HK-2 (cell line): Measurements from ENCODE around the gene CFAP58.
"Not testable (repeated sequence)": the region's sequence is repeated elsewhere in the genome, so short reads cannot be mapped to it uniquely, and the experiment has no call there.

ENCODE experiments used
- DNase-seq: peaks from one replicate; pipeline ENCODE4 v3.0.0-alpha.2; 2018; ENCODE audit not compliant: unreplicated experiment

CFAP58 gene

GRCh38 chr10:104434601-104435000, 81.0 kb downstream of the CFAP58 start:
- no peak for DNase-seq

- no peak for DNase-seq
Observed at GRCh38 chr10:104435822-104436221, 82.2 kb downstream of the CFAP58 start.

- no peak for DNase-seq
Observed at GRCh38 chr10:104437226-104437625, 83.6 kb downstream of the CFAP58 start.

GRCh38 chr10:104440221-104440620, 86.6 kb downstream of the CFAP58 start:
- DNase-seq, result no peak

- no peak for DNase-seq
Observed at GRCh38 chr10:104441329-104442000, 87.8 kb downstream of the CFAP58 start.

- DNase-seq, result no peak
Observed at GRCh38 chr10:104445359-104445758, 91.7 kb downstream of the CFAP58 start.

- no peak for DNase-seq
Observed at GRCh38 chr10:104446151-104446550, 92.5 kb downstream of the CFAP58 start.

GRCh38 chr10:104447331-104447730, 93.7 kb downstream of the CFAP58 start:
- no peak for DNase-seq

- no peak for DNase-seq
Observed at GRCh38 chr10:104447906-104448305, 94.3 kb downstream of the CFAP58 start.

GRCh38 chr10:104449391-104449790, 95.8 kb downstream of the CFAP58 start:
- DNase-seq, result no peak

- no peak for DNase-seq
Observed at GRCh38 chr10:104450490-104450889, 96.9 kb downstream of the CFAP58 start.

- no peak for DNase-seq
Observed at GRCh38 chr10:104450954-104451353, 97.3 kb downstream of the CFAP58 start.

- no peak for DNase-seq
Observed at GRCh38 chr10:104452977-104453376, 99.3 kb downstream of the CFAP58 start.

- no peak for DNase-seq
Observed at GRCh38 chr10:104456802-104457542, 103.3 kb downstream of the CFAP58 start.

- DNase-seq, result no peak
Observed at GRCh38 chr10:104457543-104457828, 103.9 kb downstream of the CFAP58 start.

- not testable (repeated sequence) for DNase-seq
Observed at GRCh38 chr10:104465575-104465974, 111.9 kb downstream of the CFAP58 start.

GRCh38 chr10:104468818-104469217, 115.2 kb downstream of the CFAP58 start:
- not testable (repeated sequence) for DNase-seq

- no peak for DNase-seq
Observed at GRCh38 chr10:104472505-104472904, 118.9 kb downstream of the CFAP58 start.

- DNase-seq, result no peak
Observed at GRCh38 chr10:104472957-104473745, 119.5 kb downstream of the CFAP58 start.

- no peak for DNase-seq
Observed at GRCh38 chr10:104478380-104478779, 124.7 kb downstream of the CFAP58 start.

GRCh38 chr10:104479906-104480593, 126.4 kb downstream of the CFAP58 start:
- no peak for DNase-seq

- DNase-seq, result no peak
Observed at GRCh38 chr10:104480797-104481196, 127.2 kb downstream of the CFAP58 start.
